HG02970 (cell line): ENCODE measurements around the gene SWT1.
A peak's percentile ranks its signal among the peaks of the same experiment; 100 is the strongest.

Source experiments
- ATAC-seq: cut with Tn5 transposase; IDR thresholded peaks from one replicate; pipeline ENCODE4 v1.9.1; 2021; ENCODE audit warnings: mild to moderate bottlenecking, moderate library complexity, moderate number of reproducible peaks; ENCODE audit not compliant: unreplicated experiment, low FRiP score

SWT1 gene

DNA sequence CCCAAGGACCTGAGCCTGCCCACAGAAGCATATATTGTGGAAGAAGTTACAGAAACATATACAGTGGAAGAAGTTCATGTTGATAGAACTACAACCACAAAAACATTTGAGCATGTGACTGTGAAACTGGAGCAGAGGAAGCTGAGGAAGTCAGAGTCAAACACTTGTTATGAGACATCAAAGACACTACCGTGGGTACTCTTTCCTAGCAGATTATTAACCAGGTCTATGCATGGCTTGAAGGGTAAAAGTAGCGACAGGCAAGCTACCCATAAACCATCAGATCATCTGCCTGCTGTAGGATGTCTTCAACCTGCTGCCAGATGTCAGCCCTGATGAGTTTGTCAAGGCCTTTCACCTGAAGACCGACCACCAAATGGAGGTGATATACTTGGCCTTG lies 124.3 kb downstream of the SWT1 start:
- ATAC-seq, result peak; percentile 96

- no peak for ATAC-seq
Observed at GRCh38 chr1:185284116-185284515, 127.1 kb downstream of the SWT1 start.

GRCh38 chr1:185284533-185285276 lies 127.7 kb downstream of the SWT1 start:
- ATAC-seq, result no peak

- ATAC-seq, result no peak
Observed at GRCh38 chr1:185287451-185287850, 130.5 kb downstream of the SWT1 start.

GRCh38 chr1:185288435-185288834 lies 131.5 kb downstream of the SWT1 start:
- no peak for ATAC-seq

DNA sequence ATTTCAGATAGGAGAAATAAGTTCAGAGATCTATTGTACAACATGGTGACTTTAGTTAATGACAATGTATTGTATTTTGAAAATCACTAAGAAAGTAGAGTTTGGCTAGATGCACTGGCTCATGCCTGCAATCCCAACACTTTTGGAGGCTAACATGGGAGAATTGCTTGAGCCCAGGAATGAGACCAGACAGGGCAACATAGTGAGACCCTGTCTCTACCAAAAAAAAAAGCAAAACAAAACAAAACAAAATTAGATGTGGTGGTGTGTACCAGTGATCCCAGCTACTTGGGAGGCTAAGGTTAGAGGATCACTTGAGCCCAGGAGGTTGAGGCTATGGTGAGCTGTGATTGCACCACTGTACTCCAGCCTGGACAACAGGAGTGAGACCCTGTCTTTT lies 132.9 kb downstream of the SWT1 start:
- no peak for ATAC-seq

DNA sequence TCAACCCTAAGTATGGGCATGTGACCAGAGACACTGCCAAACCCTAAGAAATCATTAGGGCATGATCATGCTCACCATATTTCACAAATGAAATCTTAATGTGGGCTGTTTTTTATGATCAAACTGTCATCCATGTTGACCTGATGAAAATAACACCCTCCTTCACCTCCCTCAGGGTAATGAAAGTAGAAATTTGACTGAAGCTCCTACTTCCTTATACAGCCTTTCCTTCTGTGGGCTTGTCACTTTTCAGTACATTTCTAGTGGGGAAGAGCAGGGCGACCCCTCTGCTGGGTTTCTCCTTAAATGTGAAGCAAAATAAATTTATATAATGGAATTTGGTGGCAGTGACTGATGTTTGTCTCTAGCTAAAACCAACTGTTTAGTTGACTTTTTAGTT lies 134.2 kb downstream of the SWT1 start:
- ATAC-seq, result no peak

GRCh38 chr1:185291652-185292051 lies 134.7 kb downstream of the SWT1 start:
- ATAC-seq, result no peak

DNA sequence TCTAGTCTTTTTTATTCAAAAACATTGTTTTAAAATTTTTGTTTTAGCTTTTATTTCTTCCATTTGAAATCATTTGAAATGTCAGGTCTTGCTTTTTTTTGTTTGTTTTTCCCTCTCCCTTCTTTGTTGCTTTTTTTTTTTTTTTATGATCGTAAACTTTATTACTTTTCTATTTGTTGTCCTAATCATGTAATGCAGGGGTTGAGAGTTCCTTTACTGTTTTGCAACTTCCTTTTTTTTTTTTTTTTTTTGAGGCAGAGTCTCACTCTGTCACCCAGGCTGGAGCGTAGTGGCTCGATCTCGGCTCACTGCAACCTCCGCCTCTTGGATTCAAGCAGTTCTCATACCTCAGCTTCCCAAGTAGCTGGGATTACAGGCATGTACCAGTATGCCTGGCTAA lies 135.3 kb downstream of the SWT1 start:
- ATAC-seq, result no peak

GRCh38 chr1:185293967-185294542 lies 137.1 kb downstream of the SWT1 start:
- ATAC-seq, result no peak

GRCh38 chr1:185295091-185295490 lies 138.1 kb downstream of the SWT1 start:
- no peak for ATAC-seq

DNA sequence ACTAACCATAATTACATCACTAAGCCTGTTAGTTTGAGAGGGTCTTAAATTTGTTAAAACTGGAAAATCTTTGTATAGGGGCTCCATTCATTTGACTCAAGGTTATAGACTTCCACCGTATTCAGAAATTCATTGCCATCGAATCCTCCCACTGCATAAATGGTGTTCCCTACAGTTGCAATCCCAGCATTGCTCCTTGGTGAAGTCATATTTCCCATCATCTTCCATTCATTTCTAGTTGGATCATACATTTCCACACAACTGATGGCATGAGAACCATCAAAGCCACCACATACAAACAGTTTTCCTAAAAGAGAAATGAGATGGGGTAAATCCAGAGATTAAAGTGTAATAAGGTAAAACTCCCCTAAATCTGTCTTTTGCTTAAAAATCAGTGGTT lies 141.0 kb downstream of the SWT1 start:
- ATAC-seq, result no peak

DNA sequence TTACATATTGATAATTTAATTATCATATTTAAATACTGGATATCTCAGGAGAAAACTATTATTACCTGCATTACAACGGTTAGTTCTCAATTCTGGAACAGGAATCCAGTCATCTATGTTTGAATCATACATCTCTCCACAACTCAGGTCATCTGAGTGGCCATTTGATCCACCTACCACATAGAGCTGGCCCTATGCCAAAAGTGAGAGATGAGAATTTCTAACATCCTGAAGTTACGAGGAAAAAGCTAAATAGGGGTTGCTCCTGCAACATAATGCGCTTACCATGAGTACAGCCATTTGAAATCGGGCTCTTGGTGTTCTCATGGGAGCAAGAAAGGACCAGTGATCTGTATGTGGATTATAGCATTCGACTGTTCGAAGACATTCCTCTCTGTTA lies 143.2 kb downstream of the SWT1 start:
- ATAC-seq, result no peak

GRCh38 chr1:185305419-185305818 lies 148.5 kb downstream of the SWT1 start:
- ATAC-seq, result no peak

- no peak for ATAC-seq
Observed at GRCh38 chr1:185308126-185308525, 151.2 kb downstream of the SWT1 start.

DNA sequence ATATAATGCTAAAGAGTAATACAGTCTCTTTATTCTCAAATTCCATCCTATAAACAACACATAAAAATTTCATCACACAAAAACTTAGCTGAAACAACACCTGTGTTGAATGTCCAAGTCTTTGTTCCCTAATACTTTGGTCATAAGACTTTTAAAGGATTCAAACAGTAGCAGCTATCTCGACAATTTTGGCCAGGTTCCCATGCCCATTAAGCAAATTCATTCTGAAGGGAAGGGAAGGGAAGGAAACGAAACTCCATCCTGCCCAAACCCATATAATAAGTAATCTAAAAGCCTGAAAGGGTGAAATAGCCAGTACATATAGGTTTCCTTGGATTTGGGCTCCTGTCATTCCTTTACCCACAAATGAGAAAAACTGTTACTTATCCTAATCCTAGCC lies 152.6 kb downstream of the SWT1 start:
- no peak for ATAC-seq

DNA sequence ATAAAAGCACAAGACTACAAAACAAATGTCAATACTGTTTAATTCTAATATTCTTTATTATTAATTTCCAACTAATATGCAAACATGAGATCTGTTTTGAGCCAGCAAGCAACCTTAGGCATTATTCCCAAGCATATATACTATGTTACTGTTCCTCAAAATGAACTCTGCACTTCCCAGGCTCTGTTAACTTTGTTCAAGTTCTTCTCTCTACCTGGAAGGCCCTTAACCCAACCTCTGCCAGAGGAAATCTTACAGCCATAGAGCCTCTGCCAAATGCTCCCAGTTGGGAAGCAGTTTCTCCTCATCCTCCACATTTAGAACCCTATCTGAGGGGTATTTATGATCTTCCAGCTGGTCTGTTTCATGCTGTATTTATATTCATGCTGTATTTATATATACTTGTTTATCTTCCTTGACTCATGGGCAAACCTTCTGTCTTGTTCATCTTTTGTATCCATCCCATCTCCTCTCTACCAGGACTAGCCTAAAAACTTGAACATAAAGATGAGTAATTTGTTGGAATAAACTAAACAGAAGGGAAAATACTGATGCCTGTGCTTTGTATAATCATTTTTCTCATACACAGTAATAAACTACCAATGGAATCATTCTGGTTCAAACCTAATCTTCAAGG lies 154.7 kb downstream of the SWT1 start:
- no peak for ATAC-seq

GRCh38 chr1:185312361-185313138 lies 155.6 kb downstream of the SWT1 start:
- no peak for ATAC-seq

GRCh38 chr1:185314411-185314810 lies 157.4 kb downstream of the SWT1 start:
- no peak for ATAC-seq

DNA sequence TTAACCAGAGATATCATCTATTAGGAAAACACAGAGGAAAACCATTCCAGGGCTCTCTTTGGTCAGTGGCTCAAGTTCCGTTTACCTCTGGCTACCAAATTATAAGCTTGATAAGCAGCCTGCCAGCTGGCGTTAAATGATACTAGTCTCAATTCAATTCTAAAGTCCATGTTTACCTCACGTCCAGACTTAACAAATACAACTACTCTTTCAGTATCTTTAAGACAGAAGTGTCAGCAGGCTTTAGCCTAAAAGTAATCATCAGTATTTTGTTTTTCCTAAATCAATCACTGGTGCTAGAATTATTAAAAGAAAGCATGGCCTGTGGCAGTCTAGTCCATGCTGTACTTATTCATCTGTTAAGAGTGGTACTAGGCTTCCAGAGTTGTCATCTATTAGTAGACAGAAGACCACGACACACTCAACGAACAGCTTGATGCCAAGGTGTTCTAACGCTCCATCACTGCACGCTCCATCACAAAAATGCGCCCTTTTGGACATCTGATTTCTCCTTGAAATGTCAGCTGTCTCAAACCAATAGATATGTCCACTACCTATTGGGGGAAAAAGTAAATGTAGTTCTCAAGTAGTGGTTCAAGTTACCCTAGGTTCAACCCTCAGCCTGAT lies 158.6 kb downstream of the SWT1 start:
- ATAC-seq, result peak; percentile 0
